Thyroid gland (tissue), 4 donors: ENCODE measurements around the gene COL18A1.

ENCODE experiments used
- POLR2A ChIP-seq, 2 donors: fragments of 450-650 bp; IDR thresholded peaks; one replicate each; pipeline ENCODE4 v1.6.1; 2017; ENCODE audit warnings: antibody characterized with exemption in 2 of 2, mild to moderate bottlenecking in 2 of 2, moderate library complexity in 1 of 2
- TF ChIP-seq, protein P1 (sequence below), 6 experiments: fragments of 200-600 bp in 3 of 6; fragments of 450-650 bp in 3 of 6; sonication (generic) in 3 of 6; IDR thresholded peaks; one replicate each; pipeline ENCODE4 v1.5.1; 2016 to 2019; ENCODE audit warnings: antibody characterized with exemption in 6 of 6, mild to moderate bottlenecking in 2 of 6, inconsistent platforms in 1 of 6, moderate library complexity in 1 of 6

DNA sequence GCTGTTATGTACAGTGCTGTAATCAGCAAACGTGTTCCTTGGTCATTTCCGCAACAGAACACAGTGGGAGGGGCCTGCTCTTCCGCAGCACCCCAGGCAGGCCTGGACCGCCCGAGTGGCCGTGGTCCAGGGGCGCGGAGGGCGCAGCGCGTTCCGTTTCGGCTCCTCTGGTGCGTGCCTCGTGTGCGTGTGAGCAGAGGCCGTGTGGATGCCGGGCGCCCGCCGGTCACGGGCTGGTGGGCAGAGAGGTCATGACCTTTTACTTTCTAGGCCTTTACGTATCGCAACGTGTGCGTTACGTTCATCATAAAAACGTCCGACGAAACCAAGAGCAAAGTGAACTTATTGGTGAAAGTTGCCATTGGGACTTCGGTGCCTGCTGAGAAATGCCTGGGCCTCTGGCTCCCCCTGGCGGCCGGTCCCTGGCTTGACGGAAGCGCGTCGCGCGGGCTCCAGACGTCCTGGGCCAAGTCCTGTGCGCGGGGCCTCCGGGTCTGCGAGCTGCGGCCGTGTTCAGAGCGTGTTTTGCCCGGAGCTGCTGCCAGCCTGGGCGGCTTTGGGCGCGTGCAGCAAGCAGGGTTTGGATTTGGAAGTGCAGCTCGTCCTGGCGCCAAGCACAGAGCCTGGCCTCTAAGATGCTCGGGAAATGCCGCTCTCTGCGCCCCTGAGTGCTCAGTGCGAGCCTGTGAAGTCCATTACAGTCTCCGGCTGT, 34.4 kb downstream of the COL18A1 start:
- TF ChIP-seq POLR2A (IDR thresholded peaks at IDR 0.05): no peak
- TF ChIP-seq, protein P1, sequence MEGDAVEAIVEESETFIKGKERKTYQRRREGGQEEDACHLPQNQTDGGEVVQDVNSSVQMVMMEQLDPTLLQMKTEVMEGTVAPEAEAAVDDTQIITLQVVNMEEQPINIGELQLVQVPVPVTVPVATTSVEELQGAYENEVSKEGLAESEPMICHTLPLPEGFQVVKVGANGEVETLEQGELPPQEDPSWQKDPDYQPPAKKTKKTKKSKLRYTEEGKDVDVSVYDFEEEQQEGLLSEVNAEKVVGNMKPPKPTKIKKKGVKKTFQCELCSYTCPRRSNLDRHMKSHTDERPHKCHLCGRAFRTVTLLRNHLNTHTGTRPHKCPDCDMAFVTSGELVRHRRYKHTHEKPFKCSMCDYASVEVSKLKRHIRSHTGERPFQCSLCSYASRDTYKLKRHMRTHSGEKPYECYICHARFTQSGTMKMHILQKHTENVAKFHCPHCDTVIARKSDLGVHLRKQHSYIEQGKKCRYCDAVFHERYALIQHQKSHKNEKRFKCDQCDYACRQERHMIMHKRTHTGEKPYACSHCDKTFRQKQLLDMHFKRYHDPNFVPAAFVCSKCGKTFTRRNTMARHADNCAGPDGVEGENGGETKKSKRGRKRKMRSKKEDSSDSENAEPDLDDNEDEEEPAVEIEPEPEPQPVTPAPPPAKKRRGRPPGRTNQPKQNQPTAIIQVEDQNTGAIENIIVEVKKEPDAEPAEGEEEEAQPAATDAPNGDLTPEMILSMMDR (IDR thresholded peaks at IDR 0.05): peak; percentile 90 to 98 (median 95)
